Prostate gland (tissue), 2 donors: Measurements from ENCODE around the gene ACTR3. TPM values are rescaled to one million over a fixed set of nuclear protein-coding genes. Genes with fewer than 3 reads are reported as not detected.

Source experiments
- DNase-seq: peaks from one replicate; pipeline ENCODE4 v3.0.0-alpha.2; 2019; ENCODE audit warnings: low spot score
- H3K27ac ChIP-seq, 2 donors: fragments of 200-600 bp; sonication (generic); 2 replicates each; pipeline ENCODE4 v1.5.1; 2017 to 2019
- H3K27me3 ChIP-seq: fragments of 200-600 bp; sonication (generic); replicated peaks from 2 replicates; pipeline ENCODE4 v1.5.1; 2019; ENCODE audit not compliant: insufficient read depth
- H3K36me3 ChIP-seq, 2 donors: fragments of 200-600 bp; sonication (generic); 1 replicate in 1 of 2; 2 replicates in 1 of 2; pipeline versions ENCODE4 v1.5.1 to v1.8.1; 2017 to 2019
- H3K4me1 ChIP-seq: fragments of 200-600 bp; sonication (generic); replicated peaks from 2 replicates; pipeline ENCODE4 v1.5.1; 2019
- H3K4me3 ChIP-seq, 2 donors: fragments of 200-600 bp; sonication (generic); 2 replicates each; pipeline ENCODE4 v1.5.1; 2017 to 2019
- H3K9me3 ChIP-seq: fragments of 200-600 bp; sonication (generic); 2 replicates; pipeline ENCODE4 v1.5.1; 2017
- CTCF ChIP-seq, 4 experiments: fragments of 200-600 bp in 2 of 4; fragments of 450-650 bp in 2 of 4; sonication (generic) in 2 of 4; IDR thresholded peaks; 1 replicate in 3 of 4; 2 replicates in 1 of 4; pipeline ENCODE4 v1.5.1; 2016 to 2019; ENCODE audit warnings: antibody characterized with exemption in 4 of 4, mild to moderate bottlenecking in 2 of 4, moderate library complexity in 2 of 4
- POLR2A ChIP-seq: fragments of 450-650 bp; IDR thresholded peaks from one replicate; pipeline ENCODE4 v1.6.1; 2016; ENCODE audit warnings: antibody characterized with exemption, mild to moderate bottlenecking
- POLR2AphosphoS5 ChIP-seq: sonication (generic); formaldehyde crosslinking; IDR thresholded peaks from one replicate; pipeline ENCODE4 v1.6.1; 2017; ENCODE audit warnings: antibody characterized with exemption
- WGBS: methylation state at CpG from one replicate; pipeline ENCODE4 v1.1.5; 2018; 5-methylcytosine and 5-hydroxymethylcytosine counted together
- intact Hi-C: fragments of 100-400 bp; cut with DNase I; formaldehyde crosslinking; loops from one replicate; pipeline ENCODE4 v1.14.2; 2022
- total RNA-seq, 2 donors: library from RNA; depleted of rRNA; stranded (reverse); fragments of >200 nt; gene quantifications; one replicate each; pipeline ENCODE4 v1.1.0, GENCODE V29; 2016

The ACTR3 gene
- total RNA-seq, 2 donors from 2014 or later = 65.9 to 93.7 TPM

GRCh38 chr2:113985554-113986397 lies 95.9 kb downstream of the ACTR3 start:
- Histone ChIP-seq H3K4me3 (no peak overlapping the region), H3K27me3 (no peaks in the 10 kb centered on the region), H3K4me1 (no peaks in the 10 kb centered on the region), H3K9me3 (no peaks in the 10 kb centered on the region), H3K27ac (no peak overlapping the region), H3K36me3 (no peaks in the 10 kb centered on the region)
- no peak for DNase-seq
- 92% methylated on average over 7 of the region's 7 CpGs for WGBS
- TF ChIP-seq CTCF (IDR thresholded peaks at IDR 0.05) = no peak
- TF ChIP-seq POLR2A = no peak
- no peak for TF ChIP-seq POLR2AphosphoS5
- intact Hi-C loops = no loop called here

GRCh38 chr2:113986762-113987290 lies 96.9 kb downstream of the ACTR3 start:
- no peak overlapping the region for H3K27ac ChIP-seq
- no peak for DNase-seq
- H3K9me3 ChIP-seq = no peaks in the 10 kb centered on the region
- intact Hi-C loops = no loop called here
- 31% methylated on average over 4 of the region's 4 CpGs for WGBS
- TF ChIP-seq POLR2AphosphoS5 (no peak), CTCF (IDR thresholded peaks at IDR 0.05) (no peak), POLR2A (no peak)
- H3K4me1 ChIP-seq = no peaks in the 10 kb centered on the region
- H3K36me3 ChIP-seq = no peaks in the 10 kb centered on the region
- H3K4me3 ChIP-seq = no peak overlapping the region
- H3K27me3 ChIP-seq = no peaks in the 10 kb centered on the region

- intact Hi-C loops = no loop called here
- 81% methylated on average over 1 of the region's 1 CpG for WGBS
- Histone ChIP-seq H3K27ac (no peak overlapping the region), H3K36me3 (no peaks in the 10 kb centered on the region), H3K9me3 (no peaks in the 10 kb centered on the region), H3K4me3 (no peak overlapping the region), H3K4me1 (no peaks in the 10 kb centered on the region), H3K27me3 (no peaks in the 10 kb centered on the region)
- TF ChIP-seq POLR2A (no peak), POLR2AphosphoS5 (no peak), CTCF (IDR thresholded peaks at IDR 0.05) (no peak)
- DNase-seq = no peak
These were observed 102.2 kb downstream of the ACTR3 start for GRCh38 chr2:113992090-113992489.

GRCh38 chr2:113996671-113997594 lies 107.0 kb downstream of the ACTR3 start:
- no peak for DNase-seq
- no peaks in the 10 kb centered on the region for H3K36me3 ChIP-seq
- intact Hi-C loops = no loop called here
- WGBS = 68% methylated on average over 6 of the region's 6 CpGs
- no peak overlapping the region for H3K4me3 ChIP-seq
- H3K27me3 ChIP-seq = no peaks in the 10 kb centered on the region
- TF ChIP-seq POLR2AphosphoS5 (no peak), CTCF (IDR thresholded peaks at IDR 0.05) (no peak), POLR2A (no peak)
- H3K27ac ChIP-seq = no peak overlapping the region
- no peaks in the 10 kb centered on the region for H3K4me1 ChIP-seq
- no peaks in the 10 kb centered on the region for H3K9me3 ChIP-seq
